Measurements from ENCODE around the gene KBTBD13. TPM values are rescaled to one million over a fixed set of nuclear protein-coding genes. Genes with fewer than 3 reads are reported as not detected.

KBTBD13 gene
- total and polyA plus RNA-seq, 7 donors, result 0.12 to 5.7 (median 1.8) TPM

GRCh38 chr15:65048241-65048640 is 28.3 kb upstream of the KBTBD13 start:
- WGBS, 3 donors, result 67 to 79% (median 67%) methylated on average over 2 of the region's 2 CpGs
- no peak for TF ChIP-seq CTCF (IDR thresholded peaks at IDR 0.05)
- peaks cover 17% of the 10 kb centered on the region for H3K4me1 ChIP-seq
- ATAC-seq, result no peak
- no peaks in the 10 kb centered on the region for H3K27me3 ChIP-seq (ENCODE audit: insufficient read depth in 3 of 3, low read length in 2 of 3)
- no peak overlapping the region for H3K27ac ChIP-seq
- peaks cover 0 to 7% of the 10 kb centered on the region in 2 donors for H3K36me3 ChIP-seq (ENCODE audit: insufficient read depth in 1 of 2, low read depth in 1 of 2)
- no peak overlapping the region for H3K4me3 ChIP-seq
- DNase-seq, result no peak
- H3K9me3 ChIP-seq, result no peaks in the 10 kb centered on the region
- intact Hi-C loops (cut with DNase I), result no loop called here

- 1 to 3% (median 2%) methylated on average over 18 to 19 of the region's 19 CpGs for WGBS, 3 donors
- intact Hi-C loops (cut with DNase I), result no loop called here
Measured at GRCh38 chr15:65049418-65049840, 27.1 kb upstream of the KBTBD13 start.

GRCh38 chr15:65050270-65050669 is 26.3 kb upstream of the KBTBD13 start:
- Histone ChIP-seq H3K27me3 (ENCODE audit: insufficient read depth in 3 of 3, low read length in 2 of 3) (no peaks in the 10 kb centered on the region), H3K27ac (no peak overlapping the region), H3K9me3 (no peaks in the 10 kb centered on the region), H3K4me3 (no peak overlapping the region), H3K36me3 (ENCODE audit: insufficient read depth in 1 of 2, low read depth in 1 of 2) (peaks cover 0 to 10% of the 10 kb centered on the region in 2 donors), H3K4me1 (peaks cover 4% of the 10 kb centered on the region)
- WGBS, 3 donors, result 66% methylated on average over 4 of the region's 4 CpGs
- ATAC-seq (no peak), DNase-seq (no peak)
- intact Hi-C loops (cut with DNase I), result loop anchor here (5.0 kb wide), 2 partner anchors 37 to 222 kb away; no protein-coding TSS in a partner anchor
- TF ChIP-seq CTCF (IDR thresholded peaks at IDR 0.05), result no peak

More at GRCh38 chr15:65049418-65049840, 27.1 kb upstream of the KBTBD13 start:
- Histone ChIP-seq H3K27me3 (ENCODE audit: insufficient read depth in 3 of 3, low read length in 2 of 3) (no peaks in the 10 kb centered on the region), H3K4me3 (peak overlapping the region; percentile 58), H3K4me1 (peaks cover 12% of the 10 kb centered on the region), H3K27ac (no peak overlapping the region), H3K36me3 (ENCODE audit: insufficient read depth in 1 of 2, low read depth in 1 of 2) (peaks cover 0 to 7% of the 10 kb centered on the region in 2 donors), H3K9me3 (no peaks in the 10 kb centered on the region)
- peak; percentile 86 to 94 for DNase-seq
- ATAC-seq, result peak; percentile 90 to 97 (median 95)
- no peak for TF ChIP-seq CTCF (IDR thresholded peaks at IDR 0.05)

GRCh38 chr15:65051266-65051665 is 25.3 kb upstream of the KBTBD13 start:
- no peak for TF ChIP-seq CTCF (IDR thresholded peaks at IDR 0.05)
- DNase-seq (no peak), ATAC-seq (no peak)
- no peak overlapping the region for H3K4me3 ChIP-seq
- peaks cover 0 to 14% of the 10 kb centered on the region in 2 donors for H3K36me3 ChIP-seq (ENCODE audit: insufficient read depth in 1 of 2, low read depth in 1 of 2)
- 23 to 63% (median 40%) methylated on average over 2 of the region's 2 CpGs for WGBS, 3 donors
- H3K9me3 ChIP-seq, result no peaks in the 10 kb centered on the region
- intact Hi-C loops (cut with DNase I), result loop anchor here (5.0 kb wide), 2 partner anchors 36 to 221 kb away; no protein-coding TSS in a partner anchor
- peaks cover 4% of the 10 kb centered on the region for H3K4me1 ChIP-seq
- H3K27ac ChIP-seq, result no peak overlapping the region
- no peaks in the 10 kb centered on the region for H3K27me3 ChIP-seq (ENCODE audit: insufficient read depth in 3 of 3, low read length in 2 of 3)

- Histone ChIP-seq H3K4me1 (peaks cover 4% of the 10 kb centered on the region), H3K27me3 (ENCODE audit: insufficient read depth in 3 of 3, low read length in 2 of 3) (no peaks in the 10 kb centered on the region), H3K36me3 (ENCODE audit: insufficient read depth in 1 of 2, low read depth in 1 of 2) (peaks cover 3 to 31% of the 10 kb centered on the region in 2 donors), H3K4me3 (no peak overlapping the region), H3K27ac (no peak overlapping the region), H3K9me3 (no peaks in the 10 kb centered on the region)
- ATAC-seq (no peak), DNase-seq (no peak)
- WGBS, 3 donors, result 84 to 88% (median 86%) methylated on average over 2 of the region's 2 CpGs
- no peak for TF ChIP-seq CTCF (IDR thresholded peaks at IDR 0.05)
- intact Hi-C loops (cut with DNase I), result loop anchor here (5.0 kb wide), 2 partner anchors 34 to 219 kb away; no protein-coding TSS in a partner anchor
Measured at GRCh38 chr15:65052956-65053355, 23.6 kb upstream of the KBTBD13 start.

All from psoas muscle (tissue), 8 donors.